Loucy (cell line): ENCODE measurements around the gene ASPM.
"Not testable (repeated sequence)": the region's sequence is repeated elsewhere in the genome, so short reads cannot be mapped to it uniquely, and the experiment has no call there.

Experiments
- H2AFZ ChIP-seq: fragments of 200-600 bp; sonication (generic); 2 replicates; pipeline ENCODE4 v1.6.0; 2016; ENCODE audit warnings: antibody characterized with exemption, mild to moderate bottlenecking, low read length, moderate library complexity
- H3F3A ChIP-seq: fragments of 200-600 bp; 2 replicates; pipeline ENCODE4 v1.6.0; 2016; ENCODE audit warnings: antibody characterized with exemption, low read depth, mild to moderate bottlenecking
- H3K27me3 ChIP-seq: fragments of 200-600 bp; sonication (generic); 2 replicates; pipeline ENCODE4 v1.6.1; 2014; ENCODE audit warnings: low read length, mild to moderate bottlenecking; ENCODE audit not compliant: insufficient read depth, poor library complexity, severe bottlenecking
- H3K36me3 ChIP-seq: fragments of 200-600 bp; sonication (generic); 2 replicates; pipeline ENCODE4 v1.6.1; 2016; ENCODE audit warnings: low read length; ENCODE audit not compliant: insufficient read depth
- H3K4me1 ChIP-seq: fragments of 200-600 bp; sonication (generic); 2 replicates; pipeline ENCODE4 v1.5.1; 2014; ENCODE audit warnings: low read length, mild to moderate bottlenecking; ENCODE audit not compliant: insufficient read depth, poor library complexity, severe bottlenecking
- H3K4me2 ChIP-seq: fragments of 200-600 bp; sonication (generic); 2 replicates; pipeline ENCODE4 v1.6.0; 2014; ENCODE audit warnings: antibody characterized with exemption, low read length, low read depth, mild to moderate bottlenecking; ENCODE audit not compliant: poor library complexity, severe bottlenecking
- H3K4me3 ChIP-seq: fragments of 200-600 bp; sonication (generic); 2 replicates; pipeline ENCODE4 v1.5.1; 2014; ENCODE audit warnings: low read length, mild to moderate bottlenecking, mixed read lengths; ENCODE audit not compliant: poor library complexity, severe bottlenecking
- H3K79me2 ChIP-seq: fragments of 200-600 bp; sonication (generic); 2 replicates; pipeline ENCODE4 v1.6.1; 2014; ENCODE audit warnings: low read length; ENCODE audit not compliant: insufficient read depth
- H3K9ac ChIP-seq: fragments of 200-600 bp; sonication (generic); 2 replicates; pipeline ENCODE4 v1.6.0; 2014; ENCODE audit warnings: mild to moderate bottlenecking, low read depth, low read length, moderate library complexity; ENCODE audit not compliant: poor library complexity, severe bottlenecking
- H3K9me2 ChIP-seq: fragments of 200-600 bp; sonication (generic); replicated peaks from 2 replicates; pipeline ENCODE4 v1.6.1; 2016; ENCODE audit warnings: low read depth, low read length, mixed read lengths
- H3K9me3 ChIP-seq: fragments of 200-600 bp; sonication (generic); 2 replicates; pipeline ENCODE4 v1.6.1; 2014; ENCODE audit warnings: mild to moderate bottlenecking, antibody characterized with exemption, low read length, low read depth; ENCODE audit not compliant: insufficient read depth
- H4K20me1 ChIP-seq: fragments of 200-600 bp; sonication (generic); 2 replicates; pipeline ENCODE4 v1.6.0; 2014; ENCODE audit warnings: antibody characterized with exemption, low read length, mild to moderate bottlenecking; ENCODE audit not compliant: insufficient read depth, poor library complexity, severe bottlenecking
- EZH2phosphoT487 ChIP-seq: fragments of 200-600 bp; IDR thresholded peaks from 2 replicates; pipeline ENCODE4 v1.6.1; 2018; ENCODE audit warnings: antibody characterized with exemption, mild to moderate bottlenecking, moderate library complexity, borderline replicate concordance
- TF ChIP-seq, protein P1 (sequence below): fragments of 200-600 bp; sonication (generic); conservative IDR thresholded peaks from 2 replicates; pipeline ENCODE4 v1.5.1; 2014; ENCODE audit warnings: mild to moderate bottlenecking, antibody characterized with exemption, low read length

The ASPM gene

GRCh38 chr1:197101978-197102377 lies 44.5 kb downstream of the ASPM start:
- no peak for TF ChIP-seq EZH2phosphoT487
- TF ChIP-seq, protein P1, sequence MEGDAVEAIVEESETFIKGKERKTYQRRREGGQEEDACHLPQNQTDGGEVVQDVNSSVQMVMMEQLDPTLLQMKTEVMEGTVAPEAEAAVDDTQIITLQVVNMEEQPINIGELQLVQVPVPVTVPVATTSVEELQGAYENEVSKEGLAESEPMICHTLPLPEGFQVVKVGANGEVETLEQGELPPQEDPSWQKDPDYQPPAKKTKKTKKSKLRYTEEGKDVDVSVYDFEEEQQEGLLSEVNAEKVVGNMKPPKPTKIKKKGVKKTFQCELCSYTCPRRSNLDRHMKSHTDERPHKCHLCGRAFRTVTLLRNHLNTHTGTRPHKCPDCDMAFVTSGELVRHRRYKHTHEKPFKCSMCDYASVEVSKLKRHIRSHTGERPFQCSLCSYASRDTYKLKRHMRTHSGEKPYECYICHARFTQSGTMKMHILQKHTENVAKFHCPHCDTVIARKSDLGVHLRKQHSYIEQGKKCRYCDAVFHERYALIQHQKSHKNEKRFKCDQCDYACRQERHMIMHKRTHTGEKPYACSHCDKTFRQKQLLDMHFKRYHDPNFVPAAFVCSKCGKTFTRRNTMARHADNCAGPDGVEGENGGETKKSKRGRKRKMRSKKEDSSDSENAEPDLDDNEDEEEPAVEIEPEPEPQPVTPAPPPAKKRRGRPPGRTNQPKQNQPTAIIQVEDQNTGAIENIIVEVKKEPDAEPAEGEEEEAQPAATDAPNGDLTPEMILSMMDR = no peak
- Histone ChIP-seq H4K20me1 (no peaks in the 10 kb centered on the region), H3K4me1 (peaks cover 11% of the 10 kb centered on the region), H3F3A (no peaks in the 10 kb centered on the region), H3K9me2 (no peaks in the 10 kb centered on the region), H3K4me3 (no peak overlapping the region), H3K27me3 (no peaks in the 10 kb centered on the region), H3K36me3 (peaks cover 52% of the 10 kb centered on the region), H2AFZ (no peak overlapping the region), H3K79me2 (0 out of 2 replicates have a peak, but pooled peaks cover 4% of the 10 kb centered on the region), H3K4me2 (no peak overlapping the region), H3K9me3 (no peaks in the 10 kb centered on the region), H3K9ac (no peak overlapping the region)

DNA sequence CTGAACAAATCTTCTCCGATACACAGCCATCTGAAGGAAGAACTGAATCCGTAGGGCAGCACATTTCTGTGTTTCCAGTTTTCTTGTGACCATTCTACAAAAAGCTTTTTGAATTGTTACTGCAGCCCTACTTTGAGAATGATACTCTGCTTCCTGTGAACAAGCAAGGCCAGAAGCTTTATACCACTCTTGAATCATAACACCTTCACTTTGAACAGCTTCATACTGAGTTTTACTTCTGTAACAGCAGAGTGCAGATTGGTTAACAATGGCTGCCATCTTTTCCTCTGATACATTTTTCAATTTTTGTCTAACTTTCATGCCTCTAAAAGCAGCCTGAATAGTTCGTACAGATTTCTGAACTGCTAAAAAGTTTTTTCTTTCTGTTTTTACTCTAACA lies 45.8 kb downstream of the ASPM start:
- no peaks in the 10 kb centered on the region for H3K9me2 ChIP-seq
- no peaks in the 10 kb centered on the region for H4K20me1 ChIP-seq
- no peaks in the 10 kb centered on the region for H3K9me3 ChIP-seq
- H3K79me2 ChIP-seq = no peaks in the 10 kb centered on the region
- no peaks in the 10 kb centered on the region for H3K4me1 ChIP-seq
- H3K4me3 ChIP-seq = no peak overlapping the region
- no peak overlapping the region for H3K9ac ChIP-seq
- TF ChIP-seq EZH2phosphoT487 = no peak
- TF ChIP-seq, protein P1 = no peak
- no peak overlapping the region for H3K4me2 ChIP-seq
- no peaks in the 10 kb centered on the region for H3F3A ChIP-seq
- H3K27me3 ChIP-seq = no peaks in the 10 kb centered on the region
- H2AFZ ChIP-seq = no peak overlapping the region
- H3K36me3 ChIP-seq = peaks cover 40% of the 10 kb centered on the region

DNA sequence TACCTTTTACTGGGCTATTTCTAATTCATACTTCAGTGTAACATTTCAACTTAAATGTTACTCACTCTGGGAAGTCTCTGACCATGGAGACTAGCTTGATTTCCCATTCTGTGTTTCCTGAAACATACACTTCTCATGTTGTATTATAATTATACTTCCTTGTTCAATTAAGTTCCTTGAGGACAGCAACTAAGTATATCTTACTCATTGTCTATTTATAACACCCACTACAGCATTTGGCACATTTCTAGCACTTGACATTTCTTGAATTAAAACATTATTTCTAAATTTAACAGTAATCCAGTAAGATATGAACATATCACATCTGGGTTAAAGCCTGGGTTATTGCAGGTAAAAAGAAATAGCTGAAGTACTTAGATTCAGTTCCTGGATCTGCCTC lies 47.0 kb downstream of the ASPM start:
- no peak overlapping the region for H3K4me2 ChIP-seq
- no peaks in the 10 kb centered on the region for H3K9me3 ChIP-seq
- no peaks in the 10 kb centered on the region for H3K9me2 ChIP-seq
- no peaks in the 10 kb centered on the region for H4K20me1 ChIP-seq
- no peaks in the 10 kb centered on the region for H3K27me3 ChIP-seq
- peaks cover 28% of the 10 kb centered on the region for H3K36me3 ChIP-seq
- H3F3A ChIP-seq = no peaks in the 10 kb centered on the region
- H3K4me1 ChIP-seq = no peaks in the 10 kb centered on the region
- H3K9ac ChIP-seq = no peak overlapping the region
- no peaks in the 10 kb centered on the region for H3K79me2 ChIP-seq
- TF ChIP-seq, protein P1 = no peak
- TF ChIP-seq EZH2phosphoT487 = no peak
- no peak overlapping the region for H2AFZ ChIP-seq
- no peak overlapping the region for H3K4me3 ChIP-seq

DNA sequence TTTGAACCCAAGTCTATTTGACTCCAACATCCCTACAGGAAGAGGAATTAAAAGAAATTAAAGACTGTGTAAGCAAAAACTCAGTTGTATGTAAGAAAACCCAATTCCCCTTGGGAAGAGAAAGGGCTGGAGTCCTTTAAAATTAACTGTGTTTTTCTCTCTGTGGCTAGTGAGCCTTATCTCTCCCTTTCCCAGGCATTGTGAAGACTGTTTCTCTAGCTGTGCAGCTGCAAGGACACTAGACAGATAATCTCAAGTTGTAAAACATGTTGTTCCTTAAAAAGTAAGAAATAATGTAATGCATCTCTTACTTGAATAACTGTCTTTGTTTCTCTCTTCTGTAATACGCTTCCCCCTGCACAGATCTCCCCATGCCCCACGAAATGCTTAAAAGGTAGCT lies 49.5 kb downstream of the ASPM start:
- not testable (repeated sequence) for H3K4me1 ChIP-seq, H3K27me3 ChIP-seq, H3F3A ChIP-seq, H3K4me2 ChIP-seq, H3K4me3 ChIP-seq, H3K9ac ChIP-seq, H2AFZ ChIP-seq, H3K9me3 ChIP-seq, H3K79me2 ChIP-seq, H3K9me2 ChIP-seq, H4K20me1 ChIP-seq
- peaks cover 21% of the 10 kb centered on the region for H3K36me3 ChIP-seq
